GM12865 (cell line): ENCODE measurements around the gene SLC35E3.

Source experiments
- DNase-seq: peaks from one replicate; pipeline ENCODE4 v3.0.0; 2010; ENCODE audit warnings: low read depth
- H3K4me3 ChIP-seq: 2 replicates; pipeline ENCODE4 v1.5.1; 2011; ENCODE audit warnings: mild to moderate bottlenecking, low read depth, low read length, control low read depth
- CTCF ChIP-seq: IDR thresholded peaks from 2 replicates; pipeline ENCODE4 v1.5.1; 2011; ENCODE audit warnings: low read length, control low read depth, low read depth, inconsistent platforms; ENCODE audit not compliant: insufficient read depth; ENCODE audit errors: missing control alignments

SLC35E3 gene

GRCh38 chr12:68828672-68829068 is 82.7 kb downstream of the SLC35E3 start:
- DNase-seq: no peak
- no peak for TF ChIP-seq CTCF
- no peak overlapping the region for H3K4me3 ChIP-seq
